ENCODE results near the gene ABHD18.
"Not testable (repeated sequence)": the region's sequence is repeated elsewhere in the genome, so short reads cannot be mapped to it uniquely, and the experiment has no call there.

Gene ABHD18

DNA sequence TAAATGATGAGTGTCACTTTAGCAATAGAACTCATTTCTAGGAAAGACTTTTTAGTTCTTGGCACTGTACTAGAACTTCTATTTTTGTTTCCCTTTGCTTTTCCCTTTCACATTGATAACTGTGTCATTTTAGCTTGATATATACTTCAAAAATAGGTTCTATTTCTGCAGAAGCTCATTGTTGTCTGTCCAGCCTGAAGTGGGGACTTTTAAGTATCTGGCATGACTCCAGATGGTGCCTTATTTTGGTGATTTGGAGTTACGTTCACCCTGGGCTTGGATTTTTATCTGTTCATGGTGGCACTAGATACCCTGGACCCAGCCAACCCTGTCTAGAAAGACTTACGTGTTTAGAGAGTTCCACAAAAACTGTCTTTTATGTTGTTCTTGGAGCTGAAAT is 3.4 kb downstream of the ABHD18 start:
- no peak for DNase-seq (ENCODE audit: low read depth)
- TF ChIP-seq, protein P1, sequence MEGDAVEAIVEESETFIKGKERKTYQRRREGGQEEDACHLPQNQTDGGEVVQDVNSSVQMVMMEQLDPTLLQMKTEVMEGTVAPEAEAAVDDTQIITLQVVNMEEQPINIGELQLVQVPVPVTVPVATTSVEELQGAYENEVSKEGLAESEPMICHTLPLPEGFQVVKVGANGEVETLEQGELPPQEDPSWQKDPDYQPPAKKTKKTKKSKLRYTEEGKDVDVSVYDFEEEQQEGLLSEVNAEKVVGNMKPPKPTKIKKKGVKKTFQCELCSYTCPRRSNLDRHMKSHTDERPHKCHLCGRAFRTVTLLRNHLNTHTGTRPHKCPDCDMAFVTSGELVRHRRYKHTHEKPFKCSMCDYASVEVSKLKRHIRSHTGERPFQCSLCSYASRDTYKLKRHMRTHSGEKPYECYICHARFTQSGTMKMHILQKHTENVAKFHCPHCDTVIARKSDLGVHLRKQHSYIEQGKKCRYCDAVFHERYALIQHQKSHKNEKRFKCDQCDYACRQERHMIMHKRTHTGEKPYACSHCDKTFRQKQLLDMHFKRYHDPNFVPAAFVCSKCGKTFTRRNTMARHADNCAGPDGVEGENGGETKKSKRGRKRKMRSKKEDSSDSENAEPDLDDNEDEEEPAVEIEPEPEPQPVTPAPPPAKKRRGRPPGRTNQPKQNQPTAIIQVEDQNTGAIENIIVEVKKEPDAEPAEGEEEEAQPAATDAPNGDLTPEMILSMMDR (IDR thresholded peaks at IDR 0.05; ENCODE audit: low read depth, low read length, missing control alignments) = no peak
- no peak overlapping the region for H3K4me3 ChIP-seq (ENCODE audit: low read depth, low read length)
- in situ Hi-C loops (cut with HindIII; ENCODE audit: low sequenced_read_pairs) = no loop called here

DNA sequence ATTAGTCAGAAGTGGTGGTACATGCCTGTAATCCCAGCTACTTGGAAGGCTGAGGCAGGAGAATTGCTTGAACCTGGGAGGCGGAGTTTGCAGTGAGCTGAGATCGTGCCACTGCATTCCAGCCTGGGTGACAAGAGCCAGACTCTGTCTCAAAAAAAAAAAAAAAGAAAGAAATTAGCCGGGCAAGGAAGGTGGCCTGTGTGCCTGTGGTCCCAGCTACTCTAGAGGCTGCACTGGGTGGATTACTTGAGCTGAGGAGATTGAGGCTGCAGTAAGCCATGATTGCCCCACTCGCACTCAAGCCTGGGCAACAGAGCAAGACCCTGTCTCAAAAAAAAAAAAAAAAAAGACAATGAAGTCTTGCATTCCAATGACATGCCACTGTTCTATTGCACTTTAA is 5.7 kb downstream of the ABHD18 start:
- DNase-seq (ENCODE audit: low read depth); in situ Hi-C loops (cut with HindIII; ENCODE audit: low sequenced_read_pairs); H3K4me3 ChIP-seq (ENCODE audit: low read depth, low read length): not testable (repeated sequence)

DNA sequence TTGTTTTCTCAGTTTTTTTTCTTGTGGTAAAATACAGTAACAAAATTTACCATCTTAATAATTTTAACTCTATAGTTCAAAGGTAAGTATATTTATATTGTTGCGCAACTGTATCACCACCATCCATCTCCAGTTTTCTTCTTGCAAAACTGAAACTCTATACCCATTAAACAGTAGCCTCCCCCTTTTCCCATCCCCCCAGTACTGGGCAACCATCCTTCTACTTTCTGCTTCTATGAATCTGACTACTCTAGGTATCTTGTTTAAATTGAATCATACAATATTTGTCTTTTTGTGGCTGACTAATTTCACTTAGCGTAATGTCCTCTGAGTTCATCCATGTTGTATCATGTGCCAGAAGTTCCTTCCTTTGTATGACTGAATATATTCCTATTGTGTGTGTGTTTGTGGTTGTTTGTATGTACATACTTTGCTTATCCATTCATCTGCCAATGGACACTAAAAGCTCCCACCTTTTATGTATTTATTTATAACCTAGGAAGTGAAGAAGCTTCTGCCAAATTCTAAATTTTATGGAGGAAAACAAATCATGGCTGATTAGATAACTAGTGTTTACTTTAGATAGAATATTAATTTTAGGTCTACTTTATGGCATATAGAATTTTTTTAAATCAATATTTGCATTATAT is 10.0 kb downstream of the ABHD18 start:
- no peak overlapping the region for H3K4me3 ChIP-seq (ENCODE audit: low read depth, low read length)
- no peak for DNase-seq (ENCODE audit: low read depth)
- TF ChIP-seq, protein P1 (IDR thresholded peaks at IDR 0.05; ENCODE audit: low read depth, low read length, missing control alignments) = no peak
- in situ Hi-C loops (cut with HindIII; ENCODE audit: low sequenced_read_pairs) = no loop called here

DNA sequence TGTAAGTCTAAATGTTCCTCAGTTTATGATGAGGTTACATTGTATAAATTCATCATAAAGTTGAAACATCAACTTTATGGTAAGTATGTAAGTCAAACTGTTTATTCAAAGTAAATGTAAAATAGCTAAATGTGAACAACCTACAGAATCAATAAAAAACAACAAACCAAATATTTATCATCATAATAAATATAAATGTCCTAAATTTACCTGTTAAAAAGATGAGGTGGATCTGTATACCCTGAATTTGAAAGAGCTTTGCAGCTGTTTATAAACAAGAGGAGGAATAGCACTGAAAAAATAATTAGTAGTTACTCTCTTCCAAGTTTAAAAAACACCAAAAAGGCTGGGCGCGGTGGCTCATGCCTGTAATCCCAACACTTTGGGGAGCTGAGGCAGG is 13.7 kb downstream of the ABHD18 start:
- in situ Hi-C loops (cut with HindIII; ENCODE audit: low sequenced_read_pairs) = no loop called here
- no peak overlapping the region for H3K4me3 ChIP-seq (ENCODE audit: low read depth, low read length)
- DNase-seq (ENCODE audit: low read depth) = no peak
- TF ChIP-seq, protein P1 (IDR thresholded peaks at IDR 0.05; ENCODE audit: low read depth, low read length, missing control alignments) = no peak

DNA sequence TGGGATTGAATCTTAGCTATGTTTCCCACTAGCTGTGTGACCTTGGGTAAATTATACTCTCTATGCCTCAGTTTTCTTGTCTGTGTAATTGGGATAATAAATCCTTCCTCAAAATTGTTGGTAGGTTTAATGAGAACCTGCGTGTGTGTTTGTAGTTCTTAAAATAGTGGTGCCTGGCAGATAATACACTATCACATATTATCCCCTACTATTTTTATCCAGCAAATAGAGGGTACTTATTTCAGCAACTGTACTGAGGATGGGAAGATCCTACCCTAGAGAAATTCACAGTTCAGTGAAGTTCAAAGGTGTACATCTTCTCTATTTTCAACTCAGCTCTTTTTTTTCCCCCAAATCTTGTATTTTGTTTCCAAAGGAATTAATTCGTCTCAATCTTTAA is 17.2 kb downstream of the ABHD18 start:
- no peak overlapping the region for H3K4me3 ChIP-seq (ENCODE audit: low read depth, low read length)
- in situ Hi-C loops (cut with HindIII; ENCODE audit: low sequenced_read_pairs) = no loop called here

DNA sequence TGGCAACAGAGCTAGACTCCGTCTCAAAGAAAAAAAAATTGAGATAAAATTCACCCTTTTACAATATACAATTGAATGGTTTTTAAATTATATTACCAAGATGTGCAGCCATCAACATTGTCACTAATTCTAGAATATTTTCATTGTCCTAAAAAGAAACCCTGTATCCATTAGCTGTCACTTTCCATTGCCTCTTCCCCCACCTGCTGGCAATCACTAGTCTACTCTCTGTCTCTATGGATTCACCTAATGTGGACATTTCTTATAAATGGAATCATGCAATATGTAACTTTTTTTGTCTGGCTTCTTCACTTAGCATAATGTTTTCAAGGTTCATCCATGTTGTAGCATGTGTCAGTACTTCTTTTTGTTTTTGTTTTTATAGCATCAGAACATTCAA is 20.8 kb downstream of the ABHD18 start:
- DNase-seq (ENCODE audit: low read depth) = no peak
- TF ChIP-seq, protein P1 (IDR thresholded peaks at IDR 0.05; ENCODE audit: low read depth, low read length, missing control alignments) = no peak
- in situ Hi-C loops (cut with HindIII; ENCODE audit: low sequenced_read_pairs) = no loop called here
- H3K4me3 ChIP-seq (ENCODE audit: low read depth, low read length) = no peak overlapping the region

More for the DNA sequence above, 17.2 kb downstream of the ABHD18 start:
- TF ChIP-seq, protein P1 (IDR thresholded peaks at IDR 0.05; ENCODE audit: low read depth, low read length, missing control alignments) = no peak
- no peak for DNase-seq (ENCODE audit: low read depth)

DNA sequence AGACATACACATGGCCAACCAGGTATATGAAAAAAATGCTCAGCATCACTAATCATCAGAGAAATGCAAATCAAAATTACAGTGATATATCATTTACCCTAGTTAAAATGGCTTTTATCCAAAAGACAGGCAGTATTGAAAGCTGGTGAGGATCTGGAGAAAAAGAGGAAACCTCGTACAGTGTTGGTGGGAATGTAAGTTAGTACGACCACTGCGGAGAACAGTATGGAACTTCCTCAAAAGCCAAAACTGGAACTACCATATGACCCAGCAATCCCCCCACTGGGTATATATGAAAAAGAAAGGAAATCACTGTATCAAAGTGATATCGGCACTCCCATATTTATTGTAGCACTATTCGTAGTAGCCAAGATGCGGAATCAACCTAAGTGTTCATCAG is 23.4 kb downstream of the ABHD18 start:
- TF ChIP-seq, protein P1 (IDR thresholded peaks at IDR 0.05; ENCODE audit: low read depth, low read length, missing control alignments) = no peak
- in situ Hi-C loops (cut with HindIII; ENCODE audit: low sequenced_read_pairs) = no loop called here
- no peak overlapping the region for H3K4me3 ChIP-seq (ENCODE audit: low read depth, low read length)
- no peak for DNase-seq (ENCODE audit: low read depth)

Measured in astrocyte of the cerebellum (primary cell).